Activated T-helper 17 cell treated with anti-CD3 and anti-CD28 coated beads, Interleukin-2, amount 50 U/mL, for 72 hours (primary cell): ENCODE results near the gene LBR. TPM values are rescaled to one million over a fixed set of nuclear protein-coding genes. Genes with fewer than 3 reads are reported as not detected.

Experiments
- ATAC-seq: fragments of 150-1000 bp; cut with Tn5 transposase; replicated peaks from 2 replicates; pipeline ENCODE4 v1.10.0; 2021; ENCODE audit warnings: mild to moderate bottlenecking, moderate library complexity
- H3K27ac Mint-ChIP-seq: one replicate; pipeline ENCODE4 v1.8.0; 2022; ENCODE audit warnings: mixed read lengths
- H3K27me3 Mint-ChIP-seq: one replicate; pipeline ENCODE4 v1.8.0; 2022; ENCODE audit warnings: mixed read lengths
- H3K36me3 Mint-ChIP-seq: one replicate; pipeline ENCODE4 v1.8.0; 2022; ENCODE audit warnings: low read depth, mild to moderate bottlenecking, mixed read lengths
- H3K4me1 Mint-ChIP-seq: one replicate; pipeline ENCODE4 v1.8.0; 2022; ENCODE audit warnings: mixed read lengths
- H3K4me3 Mint-ChIP-seq: one replicate; pipeline ENCODE4 v1.8.0; 2022; ENCODE audit warnings: mild to moderate bottlenecking, mixed read lengths
- H3K9me3 Mint-ChIP-seq: one replicate; pipeline ENCODE4 v1.8.0; 2022; ENCODE audit warnings: mixed read lengths
- total RNA-seq, 2 donors: library from RNA; stranded (reverse); gene quantifications; one replicate each; pipeline ENCODE4 v1.2.3, GENCODE V29; 2022

Gene LBR
- total RNA-seq, 2 donors from 2014 or later: 123 to 184 TPM

GRCh38 chr1:225425201-225425786, 2.5 kb downstream of the LBR start:
- Mint-ChIP-seq H3K4me3 (peak overlapping the region; percentile 88), H3K27me3 (no peaks in the 10 kb centered on the region), H3K4me1 (peaks cover 38% of the 10 kb centered on the region), H3K27ac (peak overlapping the region; percentile 27), H3K9me3 (no peaks in the 10 kb centered on the region), H3K36me3 (peaks cover 45% of the 10 kb centered on the region)
- no peak for ATAC-seq

DNA sequence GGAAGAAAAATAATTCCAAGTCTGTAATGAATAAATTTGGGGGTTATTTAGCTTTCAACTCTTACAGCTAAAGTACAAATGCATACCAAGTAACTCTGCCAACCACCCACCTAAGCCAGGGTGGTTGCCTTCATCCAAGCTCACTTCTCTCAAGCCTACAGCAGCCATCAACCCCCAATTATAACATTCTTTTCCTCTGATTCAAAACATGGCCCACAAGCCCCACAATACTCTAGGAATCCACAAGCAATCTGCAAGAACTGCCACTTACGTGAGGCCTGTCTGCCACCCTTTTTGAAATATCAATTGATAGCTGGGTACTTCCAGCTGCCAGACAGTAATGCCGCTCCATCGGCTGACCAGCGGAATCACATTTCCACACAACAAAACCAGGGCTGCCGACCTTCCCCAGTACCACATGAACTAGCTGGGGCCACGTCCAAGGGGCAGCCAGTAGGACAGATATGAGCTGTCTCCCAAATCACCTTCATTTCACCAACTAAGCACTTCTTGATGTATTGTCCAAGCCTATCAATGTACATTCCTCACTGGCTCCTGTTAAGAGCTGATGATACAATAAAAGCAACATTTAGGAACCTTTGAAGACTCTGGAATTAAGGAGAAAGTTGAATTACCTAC, 3.2 kb downstream of the LBR start:
- H3K27me3 Mint-ChIP-seq: no peaks in the 10 kb centered on the region
- H3K27ac Mint-ChIP-seq: peak overlapping the region; percentile 27
- H3K9me3 Mint-ChIP-seq: no peaks in the 10 kb centered on the region
- peaks cover 51% of the 10 kb centered on the region for H3K36me3 Mint-ChIP-seq
- H3K4me3 Mint-ChIP-seq: peak overlapping the region; percentile 88
- ATAC-seq: no peak
- peaks cover 35% of the 10 kb centered on the region for H3K4me1 Mint-ChIP-seq

GRCh38 chr1:225423518-225423855, 4.4 kb downstream of the LBR start:
- peak overlapping the region; percentile 79 for H3K27ac Mint-ChIP-seq
- H3K36me3 Mint-ChIP-seq: peaks cover 63% of the 10 kb centered on the region
- H3K9me3 Mint-ChIP-seq: no peaks in the 10 kb centered on the region
- H3K4me1 Mint-ChIP-seq: peaks cover 35% of the 10 kb centered on the region
- H3K27me3 Mint-ChIP-seq: no peaks in the 10 kb centered on the region
- H3K4me3 Mint-ChIP-seq: peak overlapping the region; percentile 88
- ATAC-seq: no peak

DNA sequence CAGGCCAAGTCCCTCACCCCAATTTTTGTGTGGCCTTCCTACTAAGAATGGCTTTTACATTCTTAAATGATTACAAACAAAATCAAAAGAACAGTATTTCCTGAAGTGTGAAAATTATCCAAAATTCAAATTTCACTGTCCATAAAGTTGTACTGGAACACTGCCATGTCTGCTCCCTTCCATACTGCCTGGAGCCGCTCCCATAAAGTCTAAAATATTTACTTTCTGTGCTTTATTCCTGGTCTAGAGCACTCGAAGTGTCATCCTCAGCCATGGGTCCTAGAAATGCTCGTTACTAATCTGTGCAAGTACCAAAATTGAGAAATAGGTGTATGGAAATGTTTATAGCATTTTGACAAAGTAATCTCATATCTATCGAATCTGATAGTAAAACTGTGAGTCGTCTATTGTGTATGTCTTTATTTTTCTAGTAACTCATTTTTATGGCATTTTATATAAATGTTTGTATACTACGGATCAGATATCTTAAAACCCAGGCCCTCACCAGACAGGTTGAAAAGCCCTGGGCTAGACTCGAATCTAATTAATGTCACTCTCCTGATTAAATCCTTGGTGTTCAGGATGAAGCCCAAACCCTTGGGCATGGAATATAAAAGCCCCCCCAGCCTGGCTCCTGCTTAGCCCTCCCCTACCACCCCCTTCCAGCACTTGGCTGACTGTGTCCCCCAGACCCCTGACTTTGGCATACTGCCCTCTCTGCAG, 4.9 kb downstream of the LBR start:
- Mint-ChIP-seq H3K36me3 (peaks cover 68% of the 10 kb centered on the region), H3K27ac (peak overlapping the region; percentile 79), H3K27me3 (no peaks in the 10 kb centered on the region), H3K4me3 (peak overlapping the region; percentile 88), H3K4me1 (peaks cover 35% of the 10 kb centered on the region), H3K9me3 (no peaks in the 10 kb centered on the region)
- ATAC-seq: no peak

GRCh38 chr1:225422031-225422605, 5.7 kb downstream of the LBR start:
- Mint-ChIP-seq H3K36me3 (peaks cover 76% of the 10 kb centered on the region), H3K4me3 (no peak overlapping the region), H3K9me3 (no peaks in the 10 kb centered on the region), H3K4me1 (peaks cover 35% of the 10 kb centered on the region), H3K27me3 (no peaks in the 10 kb centered on the region), H3K27ac (peak overlapping the region; percentile 79)
- no peak for ATAC-seq

DNA sequence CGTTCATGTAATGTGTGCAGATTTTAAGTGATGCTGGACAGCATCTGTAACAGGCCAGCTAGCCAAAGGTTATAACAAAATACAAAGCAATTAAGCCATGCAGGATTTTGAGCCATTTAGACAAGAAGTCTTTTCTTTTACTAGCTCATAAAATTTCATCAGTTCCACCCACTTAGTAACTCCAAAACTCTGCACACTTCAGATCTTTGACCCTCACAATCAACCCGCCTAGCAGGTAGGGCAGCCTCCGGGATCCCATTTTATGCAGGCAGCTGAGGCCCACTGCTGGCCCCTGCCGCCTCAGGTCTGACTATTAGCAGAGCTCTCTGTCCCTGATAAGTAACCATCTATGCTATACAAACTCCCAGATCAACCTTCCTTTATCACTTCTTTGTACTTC, 9.2 kb downstream of the LBR start:
- ATAC-seq: no peak
- Mint-ChIP-seq H3K4me1 (peaks cover 18% of the 10 kb centered on the region), H3K27ac (peak overlapping the region; percentile 78), H3K9me3 (no peaks in the 10 kb centered on the region), H3K27me3 (no peaks in the 10 kb centered on the region), H3K36me3 (peaks cover 100% of the 10 kb centered on the region), H3K4me3 (no peak overlapping the region)

DNA sequence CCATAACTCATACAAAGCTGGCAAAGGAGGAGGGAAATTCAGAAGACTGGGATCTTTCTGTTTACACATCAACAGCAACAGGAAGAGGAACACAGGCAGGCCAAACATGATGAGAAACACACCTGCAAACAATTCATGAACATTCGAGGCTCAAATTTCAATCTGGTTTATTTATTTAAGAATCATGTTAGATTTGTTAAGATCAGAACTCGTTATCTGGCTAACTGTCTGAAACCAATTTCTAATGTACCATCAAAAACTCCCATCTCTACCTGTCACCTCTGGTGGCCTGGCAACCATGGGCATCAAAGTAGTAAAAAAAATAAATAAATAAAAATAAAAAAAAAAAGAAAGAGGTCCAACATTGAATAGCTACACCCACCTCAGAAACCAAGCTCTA, 9.8 kb downstream of the LBR start:
- no peak overlapping the region for H3K27ac Mint-ChIP-seq
- no peak overlapping the region for H3K4me3 Mint-ChIP-seq
- ATAC-seq: no peak
- H3K9me3 Mint-ChIP-seq: no peaks in the 10 kb centered on the region
- no peaks in the 10 kb centered on the region for H3K27me3 Mint-ChIP-seq
- peaks cover 13% of the 10 kb centered on the region for H3K4me1 Mint-ChIP-seq
- peaks cover 100% of the 10 kb centered on the region for H3K36me3 Mint-ChIP-seq

GRCh38 chr1:225415967-225416745, 11.7 kb downstream of the LBR start:
- no peak overlapping the region for H3K4me3 Mint-ChIP-seq
- H3K9me3 Mint-ChIP-seq: no peaks in the 10 kb centered on the region
- peak overlapping the region; percentile 41 for H3K27ac Mint-ChIP-seq
- no peaks in the 10 kb centered on the region for H3K27me3 Mint-ChIP-seq
- peaks cover 100% of the 10 kb centered on the region for H3K36me3 Mint-ChIP-seq
- no peak for ATAC-seq
- no peaks in the 10 kb centered on the region for H3K4me1 Mint-ChIP-seq

DNA sequence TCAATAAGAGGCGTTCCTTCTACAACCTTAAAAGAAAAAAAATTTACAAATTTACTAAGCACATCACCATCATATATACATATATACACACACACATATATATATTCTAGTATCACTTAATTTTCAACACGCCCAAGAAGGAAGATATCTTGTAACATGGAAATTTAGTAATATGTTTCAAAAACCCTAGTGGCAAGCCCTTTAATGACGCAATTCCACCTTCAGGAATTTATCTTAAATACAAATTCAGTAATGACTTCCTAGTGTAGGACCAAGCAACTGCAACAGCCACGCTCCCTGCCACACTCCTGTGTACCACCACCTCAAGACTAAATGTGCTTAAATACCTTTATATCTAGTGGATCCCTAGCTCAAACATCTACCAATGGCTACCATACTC, 12.5 kb downstream of the LBR start:
- Mint-ChIP-seq H3K36me3 (peaks cover 100% of the 10 kb centered on the region), H3K27me3 (no peaks in the 10 kb centered on the region), H3K9me3 (no peaks in the 10 kb centered on the region), H3K4me1 (no peaks in the 10 kb centered on the region), H3K27ac (peak overlapping the region; percentile 41), H3K4me3 (no peak overlapping the region)
- no peak for ATAC-seq

DNA sequence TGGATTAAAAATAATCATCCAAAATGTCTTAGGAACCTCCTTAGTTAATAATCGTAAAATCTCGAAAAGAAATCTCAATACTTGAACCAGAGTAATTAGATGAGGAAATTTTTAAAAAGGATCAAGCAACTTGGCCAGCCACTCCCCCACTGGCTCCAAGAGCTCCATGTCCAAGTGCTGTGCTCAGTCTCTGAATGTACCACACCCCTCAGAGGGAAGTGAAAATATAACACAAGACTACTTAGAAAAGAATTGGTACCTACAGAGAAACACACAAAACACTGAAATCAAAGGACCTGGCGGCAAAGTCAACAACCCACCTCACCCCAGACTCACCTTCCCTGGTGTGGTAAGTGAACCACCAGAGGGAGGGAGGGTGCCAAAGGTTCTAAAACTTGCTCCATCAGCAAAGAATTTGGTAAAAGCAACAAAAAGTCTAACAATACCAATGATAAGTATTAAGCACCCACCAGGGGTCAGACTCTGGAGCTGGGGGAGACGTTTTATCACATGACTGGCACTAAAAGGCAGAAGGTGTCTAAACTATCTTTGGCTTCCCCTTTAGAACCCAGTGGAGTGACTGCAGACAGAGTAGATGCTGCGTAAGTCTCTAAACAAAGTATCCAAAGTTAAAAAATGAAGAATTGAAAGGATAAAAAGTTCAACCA, 14.0 kb downstream of the LBR start:
- H3K4me1 Mint-ChIP-seq: no peaks in the 10 kb centered on the region
- no peak overlapping the region for H3K27ac Mint-ChIP-seq
- no peak for ATAC-seq
- no peaks in the 10 kb centered on the region for H3K9me3 Mint-ChIP-seq
- H3K36me3 Mint-ChIP-seq: peaks cover 100% of the 10 kb centered on the region
- H3K27me3 Mint-ChIP-seq: no peaks in the 10 kb centered on the region
- H3K4me3 Mint-ChIP-seq: no peak overlapping the region

- no peaks in the 10 kb centered on the region for H3K9me3 Mint-ChIP-seq
- ATAC-seq: no peak
- peaks cover 100% of the 10 kb centered on the region for H3K36me3 Mint-ChIP-seq
- no peak overlapping the region for H3K27ac Mint-ChIP-seq
- no peaks in the 10 kb centered on the region for H3K27me3 Mint-ChIP-seq
- H3K4me3 Mint-ChIP-seq: no peak overlapping the region
- H3K4me1 Mint-ChIP-seq: no peaks in the 10 kb centered on the region
Measured at GRCh38 chr1:225412803-225413351, 15.0 kb downstream of the LBR start.

DNA sequence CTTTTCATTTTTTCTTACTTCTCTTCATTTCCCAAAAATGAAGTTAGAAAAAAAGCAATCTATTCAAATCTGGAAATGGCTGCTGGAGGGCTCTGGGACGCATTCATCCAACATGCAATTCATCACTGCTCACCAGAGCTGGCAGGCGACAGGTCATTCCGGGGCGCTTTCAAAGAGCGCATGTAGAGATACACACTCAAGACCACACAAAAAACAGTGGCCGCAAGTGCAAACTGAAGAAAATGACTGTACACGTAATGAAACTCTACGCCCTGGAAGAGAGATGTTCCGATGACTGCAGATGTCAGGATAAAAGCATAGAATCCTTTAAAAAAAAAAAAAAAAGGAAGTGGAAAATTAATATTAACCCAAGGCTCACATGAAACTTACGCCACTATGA, 15.5 kb downstream of the LBR start:
- Mint-ChIP-seq H3K4me3 (no peak overlapping the region), H3K36me3 (peaks cover 100% of the 10 kb centered on the region)
- ATAC-seq: no peak

DNA sequence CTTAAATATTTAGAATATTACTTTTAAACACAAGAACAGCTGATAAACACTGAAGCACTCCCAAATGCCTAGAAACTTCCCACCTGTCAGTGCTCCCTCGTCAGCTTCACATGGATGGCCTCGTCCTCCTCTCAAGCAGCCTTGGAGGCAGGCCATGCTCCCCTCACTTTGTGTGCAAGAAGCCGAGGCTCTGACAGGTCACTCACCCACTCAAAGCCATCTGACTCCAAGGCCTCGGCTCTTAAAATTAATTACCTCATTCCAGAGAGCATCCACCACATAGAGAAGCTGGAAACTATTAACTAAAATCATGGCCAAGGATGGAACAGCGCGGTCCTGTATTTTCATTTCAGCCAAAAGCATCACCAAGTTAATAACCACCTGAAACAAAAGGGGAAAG, 17.8 kb downstream of the LBR start:
- no peaks in the 10 kb centered on the region for H3K27me3 Mint-ChIP-seq
- no peaks in the 10 kb centered on the region for H3K4me1 Mint-ChIP-seq
- no peaks in the 10 kb centered on the region for H3K9me3 Mint-ChIP-seq
- no peak for ATAC-seq
- peaks cover 100% of the 10 kb centered on the region for H3K36me3 Mint-ChIP-seq
- peak overlapping the region; percentile 9 for H3K27ac Mint-ChIP-seq
- H3K4me3 Mint-ChIP-seq: no peak overlapping the region

More for the DNA sequence above, 15.5 kb downstream of the LBR start:
- no peaks in the 10 kb centered on the region for H3K9me3 Mint-ChIP-seq
- H3K4me1 Mint-ChIP-seq: no peaks in the 10 kb centered on the region
- H3K27me3 Mint-ChIP-seq: no peaks in the 10 kb centered on the region
- H3K27ac Mint-ChIP-seq: no peak overlapping the region

GRCh38 chr1:225409051-225409450, 18.8 kb downstream of the LBR start:
- H3K27me3 Mint-ChIP-seq: no peaks in the 10 kb centered on the region
- no peaks in the 10 kb centered on the region for H3K4me1 Mint-ChIP-seq
- no peak for ATAC-seq
- H3K27ac Mint-ChIP-seq: no peak overlapping the region
- peaks cover 100% of the 10 kb centered on the region for H3K36me3 Mint-ChIP-seq
- H3K9me3 Mint-ChIP-seq: no peaks in the 10 kb centered on the region
- no peak overlapping the region for H3K4me3 Mint-ChIP-seq
